Measurements from ENCODE around the gene PFKP.
"Not testable (repeated sequence)": the region's sequence is repeated elsewhere in the genome, so short reads cannot be mapped to it uniquely, and the experiment has no call there.

The PFKP gene

GRCh38 chr10:3166496-3167290 is 99.3 kb downstream of the PFKP start:
- DNase-seq = no peak

GRCh38 chr10:3167611-3168330 is 100.4 kb downstream of the PFKP start:
- DNase-seq = no peak

DNA sequence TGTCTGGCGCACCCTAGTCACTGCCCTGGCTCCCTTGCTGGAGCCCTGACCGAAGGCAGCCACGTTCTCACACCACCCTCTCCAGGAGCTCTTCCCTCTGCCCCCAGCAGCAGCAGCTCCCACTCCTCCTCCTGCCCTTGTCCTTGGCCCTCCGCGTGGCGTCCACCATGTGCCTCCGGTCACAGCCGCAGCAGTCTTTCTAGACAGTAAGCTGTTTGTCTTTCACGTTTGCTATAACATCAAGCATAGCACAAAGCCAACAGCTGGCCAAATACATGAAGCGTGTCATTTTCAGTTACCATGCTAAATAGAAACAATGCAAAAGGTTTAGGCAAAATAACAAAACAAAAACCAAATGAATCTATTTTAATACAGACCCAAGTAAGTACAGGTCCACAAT is 101.9 kb downstream of the PFKP start:
- no peak for DNase-seq

DNA sequence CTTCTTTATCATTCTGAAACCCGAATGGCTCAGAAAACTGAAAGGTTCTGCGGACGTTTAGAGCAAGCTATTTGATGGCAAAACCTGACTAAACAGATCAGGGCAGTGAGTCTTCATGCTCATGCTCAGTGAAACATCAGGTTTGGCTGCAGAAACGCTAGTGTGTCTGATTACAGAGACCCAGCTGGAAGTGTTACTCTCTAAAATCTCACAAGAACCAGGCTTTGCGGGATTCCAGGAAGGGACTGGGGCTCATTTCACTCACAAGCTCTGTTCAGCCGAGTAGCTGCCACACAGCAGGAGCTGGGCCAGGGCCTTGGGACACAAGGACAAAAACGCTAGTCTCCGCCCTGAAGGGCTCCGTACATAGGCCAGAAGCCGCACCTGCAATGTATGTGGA is 102.3 kb downstream of the PFKP start:
- DNase-seq = no peak

GRCh38 chr10:3171488-3171887 is 104.1 kb downstream of the PFKP start:
- not testable (repeated sequence) for DNase-seq

DNA sequence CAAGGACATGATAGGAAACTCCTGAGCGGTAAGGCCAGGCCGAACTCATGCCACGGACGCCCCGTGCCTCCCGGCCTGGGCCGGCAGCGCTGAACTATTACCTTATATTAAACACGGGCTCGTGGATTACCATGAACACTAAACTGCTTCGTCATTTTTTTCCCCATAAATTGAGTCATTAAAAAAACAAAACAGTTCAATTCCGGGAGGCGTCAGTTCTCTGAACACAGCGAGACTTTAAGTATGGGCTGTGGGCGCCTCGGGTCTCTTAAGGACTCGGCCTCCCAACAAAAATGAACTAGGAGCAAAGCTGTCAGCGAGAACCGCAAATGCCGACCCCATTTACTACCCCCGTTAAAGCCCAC is 104.7 kb downstream of the PFKP start:
- no peak for DNase-seq

- DNase-seq = peak; percentile 96
Measured at GRCh38 chr10:3172446-3173170, 105.3 kb downstream of the PFKP start, which contains the start of gene PITRM1. Gene PITRM1, minus strand, starts transcription at chr10:3172782. Its CDS starts 10 bp downstream, at chr10:3172772.

GRCh38 chr10:3173171-3173878 is 106.0 kb downstream of the PFKP start:
- peak; percentile 96 for DNase-seq

DNA sequence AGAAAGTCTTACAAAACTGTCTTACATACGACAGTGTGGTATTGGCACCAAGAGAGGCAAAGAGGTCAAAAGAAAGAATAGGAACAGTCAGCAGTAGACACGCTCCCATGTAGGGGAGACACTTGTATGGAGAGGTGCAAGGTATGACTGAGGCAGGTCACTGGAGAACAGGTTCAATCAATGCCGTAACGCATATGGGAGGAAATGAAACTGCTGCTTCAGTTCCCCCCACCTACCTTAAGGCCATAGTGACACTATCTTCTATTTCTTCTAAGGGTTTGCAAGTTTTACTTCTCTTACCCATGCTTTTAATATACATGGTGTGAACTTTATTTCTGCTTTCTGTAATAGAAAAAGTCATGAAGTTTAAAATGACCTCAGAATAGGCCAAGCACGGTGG is 110.7 kb downstream of the PFKP start:
- DNase-seq = no peak

DNA sequence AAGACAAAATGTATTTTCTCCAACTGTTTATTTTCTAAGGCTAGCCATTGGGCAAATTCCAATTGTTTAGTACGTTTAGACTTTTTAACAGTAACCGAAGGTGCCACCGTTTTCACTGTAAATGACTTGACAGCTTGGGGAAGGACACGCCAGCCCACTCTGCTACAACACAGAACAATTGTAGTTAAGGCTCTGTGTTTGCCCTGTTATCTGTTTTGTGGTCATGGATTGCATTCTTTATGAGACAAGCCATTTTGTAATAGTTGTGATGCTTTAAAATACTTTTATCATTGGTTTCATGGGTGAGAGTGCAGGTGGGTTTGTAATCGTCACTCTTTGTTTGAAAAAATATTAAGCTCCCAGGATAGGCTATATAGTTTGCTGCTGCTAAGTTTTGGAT is 111.8 kb downstream of the PFKP start:
- no peak for DNase-seq

DNA sequence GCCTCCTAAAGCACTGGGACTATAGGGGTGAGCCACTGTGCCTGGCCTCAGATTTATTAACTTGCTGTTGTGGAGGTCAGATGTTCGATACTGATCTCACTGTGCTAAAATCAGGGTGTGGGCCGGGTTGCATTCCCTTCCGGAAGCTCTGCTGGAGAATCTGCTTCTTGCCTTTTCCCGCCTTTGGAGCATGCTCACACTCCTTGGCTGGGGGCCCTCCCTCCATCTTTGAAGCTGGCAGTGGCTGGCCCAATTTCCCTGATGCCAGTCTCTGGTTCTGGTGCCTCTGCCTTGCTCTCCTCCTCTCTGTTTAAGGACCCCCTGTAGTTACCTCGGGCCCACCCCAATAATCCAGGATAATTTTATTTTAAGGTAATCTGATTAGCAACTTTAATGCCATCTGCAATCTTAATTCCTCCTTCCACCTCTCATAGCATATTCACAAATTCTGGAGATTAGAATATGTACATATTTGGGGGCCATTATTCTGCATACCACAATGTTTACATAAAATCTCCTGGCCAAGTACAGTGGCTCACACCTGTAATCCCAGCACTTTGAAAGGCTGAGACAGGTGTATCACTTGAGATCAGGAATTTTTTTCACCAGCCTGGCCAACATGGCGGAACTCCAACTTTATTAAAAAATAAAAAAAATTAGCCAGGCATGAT is 113.1 kb downstream of the PFKP start:
- DNase-seq = no peak

- DNase-seq = no peak
Measured at GRCh38 chr10:3185386-3185785, 118.0 kb downstream of the PFKP start.

- DNase-seq = no peak
Measured at GRCh38 chr10:3186368-3186767, 119.0 kb downstream of the PFKP start.

Measured in NCI-H345 (cell line).